ENCODE data around the gene LINC01488.

DNA sequence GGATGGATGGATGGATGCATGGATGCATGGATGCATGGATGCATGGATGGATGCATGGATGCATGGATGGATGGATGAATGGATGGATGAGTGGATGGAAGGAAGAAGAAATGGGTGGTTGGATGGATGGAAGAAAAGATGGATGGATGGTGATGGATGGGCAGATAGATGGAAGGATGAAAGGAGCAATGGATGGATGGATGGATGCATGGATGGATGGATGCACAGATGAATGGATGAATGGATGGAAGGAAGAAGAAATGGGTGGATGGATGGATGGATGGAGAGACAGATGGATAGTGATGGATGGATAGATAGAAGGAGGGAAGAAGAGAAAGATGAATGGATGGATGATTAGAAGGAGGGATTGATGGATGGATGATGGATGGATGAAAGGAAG is 30.2 kb upstream of the LINC01488 start:
- TF ChIP-seq, protein P1, sequence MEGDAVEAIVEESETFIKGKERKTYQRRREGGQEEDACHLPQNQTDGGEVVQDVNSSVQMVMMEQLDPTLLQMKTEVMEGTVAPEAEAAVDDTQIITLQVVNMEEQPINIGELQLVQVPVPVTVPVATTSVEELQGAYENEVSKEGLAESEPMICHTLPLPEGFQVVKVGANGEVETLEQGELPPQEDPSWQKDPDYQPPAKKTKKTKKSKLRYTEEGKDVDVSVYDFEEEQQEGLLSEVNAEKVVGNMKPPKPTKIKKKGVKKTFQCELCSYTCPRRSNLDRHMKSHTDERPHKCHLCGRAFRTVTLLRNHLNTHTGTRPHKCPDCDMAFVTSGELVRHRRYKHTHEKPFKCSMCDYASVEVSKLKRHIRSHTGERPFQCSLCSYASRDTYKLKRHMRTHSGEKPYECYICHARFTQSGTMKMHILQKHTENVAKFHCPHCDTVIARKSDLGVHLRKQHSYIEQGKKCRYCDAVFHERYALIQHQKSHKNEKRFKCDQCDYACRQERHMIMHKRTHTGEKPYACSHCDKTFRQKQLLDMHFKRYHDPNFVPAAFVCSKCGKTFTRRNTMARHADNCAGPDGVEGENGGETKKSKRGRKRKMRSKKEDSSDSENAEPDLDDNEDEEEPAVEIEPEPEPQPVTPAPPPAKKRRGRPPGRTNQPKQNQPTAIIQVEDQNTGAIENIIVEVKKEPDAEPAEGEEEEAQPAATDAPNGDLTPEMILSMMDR (IDR thresholded peaks at IDR 0.05 in 2 of 3, conservative IDR thresholded peaks at IDR 0.05 in 1 of 3; ENCODE audit: borderline replicate concordance in 1 of 3, insufficient read depth in 1 of 3, low read depth in 2 of 3, low read length in 2 of 3), result no peak
- TF ChIP-seq RAD21 (IDR thresholded peaks at IDR 0.05; ENCODE audit: low read depth) (no peak), EZH2 (IDR thresholded peaks at IDR 0.05) (no peak), POLR2A (IDR thresholded peaks at IDR 0.05; ENCODE audit: borderline replicate concordance, extremely low read depth, insufficient read depth, insufficient read length) (no peak), ZNF274 (IDR thresholded peaks at IDR 0.05; ENCODE audit: low read depth, low read length) (no peak), TCF7L2 (IDR thresholded peaks at IDR 0.05; ENCODE audit: borderline replicate concordance, extremely low read depth, insufficient read depth, insufficient read length) (no peak)
- TF ChIP-seq, protein P2, sequence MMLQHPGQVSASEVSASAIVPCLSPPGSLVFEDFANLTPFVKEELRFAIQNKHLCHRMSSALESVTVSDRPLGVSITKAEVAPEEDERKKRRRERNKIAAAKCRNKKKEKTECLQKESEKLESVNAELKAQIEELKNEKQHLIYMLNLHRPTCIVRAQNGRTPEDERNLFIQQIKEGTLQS (IDR thresholded peaks at IDR 0.05), result no peak
- TF ChIP-seq, protein P3, sequence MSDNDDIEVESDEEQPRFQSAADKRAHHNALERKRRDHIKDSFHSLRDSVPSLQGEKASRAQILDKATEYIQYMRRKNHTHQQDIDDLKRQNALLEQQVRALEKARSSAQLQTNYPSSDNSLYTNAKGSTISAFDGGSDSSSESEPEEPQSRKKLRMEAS (IDR thresholded peaks at IDR 0.05), result no peak
